Heart right ventricle (tissue), 16 donors: ENCODE results near the gene GBP3. TPM values are rescaled to one million over a fixed set of nuclear protein-coding genes. Genes with fewer than 3 reads are reported as not detected.
"Not testable (repeated sequence)": the region's sequence is repeated elsewhere in the genome, so short reads cannot be mapped to it uniquely, and the experiment has no call there.

Experiments used
- ATAC-seq, 8 donors: fragments of 200-7000 bp; cut with Tn5 transposase; one replicate each; pipeline ENCODE4 v1.9.1; 2020; ENCODE audit warnings: mild to moderate bottlenecking in 8 of 8, moderate library complexity in 8 of 8, moderate number of reproducible peaks in 1 of 8
- DNase-seq, 2 donors: peaks; one replicate each; pipeline ENCODE4 v3.0.0-alpha.2; 2020
- H3K27ac ChIP-seq, 10 donors: fragments of 200-600 bp; sonication (generic) in 2 of 10; one replicate each; pipeline versions ENCODE4 v1.5.0 to v1.8.0; 2020 to 2022; ENCODE audit warnings: mild to moderate bottlenecking in 3 of 10
- H3K27me3 ChIP-seq, 7 donors: fragments of 200-600 bp; one replicate each; pipeline ENCODE4 v1.8.0; 2021 to 2022; ENCODE audit warnings: mild to moderate bottlenecking in 2 of 7
- H3K36me3 ChIP-seq, 9 donors: fragments of 200-600 bp; sonication (generic) in 1 of 9; one replicate each; pipeline versions ENCODE4 v1.5.0 to v1.8.0; 2020 to 2022; ENCODE audit warnings: mild to moderate bottlenecking in 2 of 9
- H3K4me1 ChIP-seq, 9 donors: fragments of 200-600 bp; sonication (generic) in 1 of 9; one replicate each; pipeline versions ENCODE4 v1.5.0 to v1.8.0; 2020 to 2022; ENCODE audit warnings: mild to moderate bottlenecking in 4 of 9
- H3K4me3 ChIP-seq, 10 donors: fragments of 200-600 bp; sonication (generic) in 2 of 10; one replicate each; pipeline versions ENCODE4 v1.5.0 to v1.8.0; 2020 to 2022; ENCODE audit warnings: mild to moderate bottlenecking in 7 of 10, moderate library complexity in 2 of 10
- H3K9me3 ChIP-seq, 11 donors: fragments of 200-600 bp in 10 of 11; sonication (generic) in 2 of 11; one replicate each; pipeline versions ENCODE4 v1.5.0 to v1.8.0; 2013 to 2022; ENCODE audit warnings: mild to moderate bottlenecking in 2 of 11, control low read depth in 1 of 11, moderate library complexity in 1 of 11
- WGBS, 2 donors: extraction: QIAGEN DNeasy Blood & Tissue Kit; methylation state at CpG; one replicate each; pipeline ENCODE4 v1.1.7; 2013; ENCODE audit warnings: inconsistent platforms in 1 of 2; 5-methylcytosine and 5-hydroxymethylcytosine counted together
- intact Hi-C, 10 donors: fragments of 100-400 bp; cut with DNase I; formaldehyde crosslinking; loops; one replicate each; pipeline versions ENCODE4 v1.11.1 to v1.14.2; 2022
- polyA plus RNA-seq, 2 donors: library from polyadenylated mRNA; stranded (reverse); fragments of 200-250 nt; gene quantifications; one replicate each; pipeline ENCODE4 v1.2.3, GENCODE V29; 2013
- total RNA-seq, 10 donors: library from RNA; stranded (reverse); fragmentation: NEBNext Ultra II Directional in 3 of 10; extraction: Animal tissue kit (Norgen Biotek cat#: 25700) in 3 of 10; gene quantifications; one replicate each; pipeline versions ENCODE4 v1.2.1 to v1.2.4, GENCODE V29; 2021 to 2023
- TF ChIP-seq, protein P1 (sequence below), 9 donors: fragments of 200-600 bp; sonication (generic) in 2 of 9; IDR thresholded peaks; one replicate each; pipeline versions ENCODE4 v1.5.0 to v1.8.0; 2021 to 2022; ENCODE audit warnings: antibody characterized with exemption in 9 of 9, mild to moderate bottlenecking in 5 of 9, moderate library complexity in 1 of 9
- donor health status: Arrhythmogenic right ventricular cardiomyopathy.
- donor health status: ischemic (EF 13 %, LVEDD 7.1; RV severe dilation, severe dysfunction).
- donor health status: healthy with polysubstance abuse.
- donor health status: DM: no; HTN: yes; CAD: no.
- donor health status: DM: no; HTN: no; CAD: no.
- donor health status: ischemic (EF 25% LVEDD 6.9; RV normal size, moderate dysfunction).
- donor health status: ischemic (EF 25% LVEDD 5.7; RV mildly dilated, moderate dysfunction).
- donor health status: healthy.
- donor health status: DM: yes; HTN: yes; CAD: no.
- donor health status: Ischemic cardiomyopathy.
- donor health status: ischemic (EF 35%, LVEDD 5.7; RV mildly dilated, moderate dysfunction).
- donor health status: nonischemic (EF 11% LVEDD 7.7; RV severe dilation, severe dysfunction).
- donor health status: DM: yes; HTN: yes; CAD: no.
- donor health status: PGD.
- donor health status: ischemic (EF 29% LVEDD 5.4; RV normal size, mild dysfunction).
- donor health status: nonischemic (EF 23%, LVEDD 6.1; RV moderate dilation, normal function).

The GBP3 gene
- total and polyA plus RNA-seq, 12 donors = 1.6 to 21.6 (median 6.0) TPM

DNA sequence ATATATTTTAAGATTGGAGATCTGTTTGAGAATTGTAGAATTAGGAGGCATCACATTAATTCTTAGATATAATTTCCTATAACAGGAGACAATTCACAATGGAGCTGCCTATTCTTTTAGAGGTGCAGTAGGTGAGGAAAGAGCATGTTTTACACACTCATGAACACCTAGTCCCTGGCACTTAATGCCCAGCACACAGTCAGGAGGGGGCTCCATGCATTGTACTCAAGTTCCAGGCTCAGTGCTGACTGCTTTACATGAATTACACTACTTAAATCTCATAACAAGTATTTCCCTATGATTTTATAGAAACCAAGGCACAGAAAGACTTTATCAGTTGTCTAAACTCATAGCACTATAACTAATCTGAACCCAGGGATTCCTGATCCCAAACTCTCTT is 360 bp upstream of the GBP3 start:
- Histone ChIP-seq H3K36me3 (peaks cover 0 to 26% (median 4%) of the 10 kb centered on the region in 9 donors), H3K4me3 (peak overlapping the region in 9 of 10 donors; percentile 40 to 69 (median 64)), H3K4me1 (peaks cover 0 to 27% (median 8%) of the 10 kb centered on the region in 9 donors), H3K27me3 (no peaks in the 10 kb centered on the region), H3K27ac (peak overlapping the region; percentile 48 to 91 (median 80)), H3K9me3 (peaks cover 0 to 11% (median 0%) of the 10 kb centered on the region in 11 donors)
- TF ChIP-seq, protein P1, sequence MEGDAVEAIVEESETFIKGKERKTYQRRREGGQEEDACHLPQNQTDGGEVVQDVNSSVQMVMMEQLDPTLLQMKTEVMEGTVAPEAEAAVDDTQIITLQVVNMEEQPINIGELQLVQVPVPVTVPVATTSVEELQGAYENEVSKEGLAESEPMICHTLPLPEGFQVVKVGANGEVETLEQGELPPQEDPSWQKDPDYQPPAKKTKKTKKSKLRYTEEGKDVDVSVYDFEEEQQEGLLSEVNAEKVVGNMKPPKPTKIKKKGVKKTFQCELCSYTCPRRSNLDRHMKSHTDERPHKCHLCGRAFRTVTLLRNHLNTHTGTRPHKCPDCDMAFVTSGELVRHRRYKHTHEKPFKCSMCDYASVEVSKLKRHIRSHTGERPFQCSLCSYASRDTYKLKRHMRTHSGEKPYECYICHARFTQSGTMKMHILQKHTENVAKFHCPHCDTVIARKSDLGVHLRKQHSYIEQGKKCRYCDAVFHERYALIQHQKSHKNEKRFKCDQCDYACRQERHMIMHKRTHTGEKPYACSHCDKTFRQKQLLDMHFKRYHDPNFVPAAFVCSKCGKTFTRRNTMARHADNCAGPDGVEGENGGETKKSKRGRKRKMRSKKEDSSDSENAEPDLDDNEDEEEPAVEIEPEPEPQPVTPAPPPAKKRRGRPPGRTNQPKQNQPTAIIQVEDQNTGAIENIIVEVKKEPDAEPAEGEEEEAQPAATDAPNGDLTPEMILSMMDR (IDR thresholded peaks at IDR 0.05) = no peak
- intact Hi-C loops = loop anchor here in 3 of 10 donors (5.0 kb wide), 2 partner anchors 39 to 44 kb away; partner anchors contain the start of gene GBP1 (in 1 of the 3)
- DNase-seq (no peak), ATAC-seq (peak in 2 of 8 donors; percentile 25 to 38)

DNA sequence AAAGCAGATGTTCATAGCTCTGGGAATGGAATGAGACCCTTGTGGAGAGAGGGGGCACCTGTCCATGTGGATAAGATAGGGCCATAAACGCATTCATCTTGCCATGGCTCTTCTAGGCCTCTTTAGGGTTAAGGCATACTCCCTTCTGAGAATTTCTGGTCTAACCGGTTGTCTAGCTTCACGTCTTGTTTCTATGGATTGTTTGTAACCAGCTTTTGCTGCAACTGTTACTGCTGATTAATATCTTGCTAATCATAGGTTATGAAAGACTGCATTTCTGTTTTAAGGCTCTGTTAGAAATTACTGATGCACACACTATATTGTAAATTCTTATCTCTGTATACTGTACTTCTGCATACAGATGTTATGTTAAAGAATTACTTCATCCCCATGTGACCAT is 4.3 kb downstream of the GBP3 start:
- H3K27me3 ChIP-seq, H3K4me3 ChIP-seq, H3K27ac ChIP-seq, intact Hi-C loops, H3K9me3 ChIP-seq, DNase-seq, ATAC-seq: not testable (repeated sequence)
- peaks cover 0 to 73% (median 23%) of the 10 kb centered on the region in 9 donors for H3K36me3 ChIP-seq
- H3K4me1 ChIP-seq = peaks cover 0 to 35% (median 8%) of the 10 kb centered on the region in 9 donors
- 66 to 78% methylated on average over 3 of the region's 3 CpGs for WGBS, 2 donors

DNA sequence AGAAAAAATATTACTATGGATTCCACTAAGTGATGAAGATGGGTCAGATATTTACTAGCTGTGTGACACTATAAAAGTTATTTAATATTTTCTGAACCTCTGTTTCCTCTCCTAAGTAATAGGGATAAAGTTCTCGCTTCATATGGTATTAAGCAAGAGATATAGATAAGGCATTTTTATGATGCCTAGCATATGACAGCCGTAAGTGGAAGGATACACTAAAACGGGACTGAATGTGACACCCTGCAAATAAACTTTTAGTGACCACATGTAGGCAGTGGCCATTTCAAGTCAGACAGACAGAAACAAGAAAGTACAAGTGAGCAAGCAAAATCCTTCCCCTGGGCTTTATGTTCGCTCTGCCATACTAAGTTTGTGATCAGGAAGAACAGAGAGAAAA is 14.2 kb downstream of the GBP3 start:
- Histone ChIP-seq H3K27ac (no peak overlapping the region), H3K9me3 (no peaks in the 10 kb centered on the region), H3K4me3 (no peak overlapping the region), H3K27me3 (no peaks in the 10 kb centered on the region), H3K36me3 (peaks cover 0 to 98% (median 20%) of the 10 kb centered on the region in 9 donors), H3K4me1 (no peaks in the 10 kb centered on the region)
- DNase-seq (no peak), ATAC-seq (no peak)
- TF ChIP-seq, protein P1 (IDR thresholded peaks at IDR 0.05) = no peak
- intact Hi-C loops = loop anchor here in 6 of 10 donors (10.0 kb wide), 4 partner anchors 76 to 756 kb away; partner anchors contain the start of gene GBP4 (in 2 of the 6)
- 78 to 87% methylated on average over 4 of the region's 4 CpGs for WGBS, 2 donors

DNA sequence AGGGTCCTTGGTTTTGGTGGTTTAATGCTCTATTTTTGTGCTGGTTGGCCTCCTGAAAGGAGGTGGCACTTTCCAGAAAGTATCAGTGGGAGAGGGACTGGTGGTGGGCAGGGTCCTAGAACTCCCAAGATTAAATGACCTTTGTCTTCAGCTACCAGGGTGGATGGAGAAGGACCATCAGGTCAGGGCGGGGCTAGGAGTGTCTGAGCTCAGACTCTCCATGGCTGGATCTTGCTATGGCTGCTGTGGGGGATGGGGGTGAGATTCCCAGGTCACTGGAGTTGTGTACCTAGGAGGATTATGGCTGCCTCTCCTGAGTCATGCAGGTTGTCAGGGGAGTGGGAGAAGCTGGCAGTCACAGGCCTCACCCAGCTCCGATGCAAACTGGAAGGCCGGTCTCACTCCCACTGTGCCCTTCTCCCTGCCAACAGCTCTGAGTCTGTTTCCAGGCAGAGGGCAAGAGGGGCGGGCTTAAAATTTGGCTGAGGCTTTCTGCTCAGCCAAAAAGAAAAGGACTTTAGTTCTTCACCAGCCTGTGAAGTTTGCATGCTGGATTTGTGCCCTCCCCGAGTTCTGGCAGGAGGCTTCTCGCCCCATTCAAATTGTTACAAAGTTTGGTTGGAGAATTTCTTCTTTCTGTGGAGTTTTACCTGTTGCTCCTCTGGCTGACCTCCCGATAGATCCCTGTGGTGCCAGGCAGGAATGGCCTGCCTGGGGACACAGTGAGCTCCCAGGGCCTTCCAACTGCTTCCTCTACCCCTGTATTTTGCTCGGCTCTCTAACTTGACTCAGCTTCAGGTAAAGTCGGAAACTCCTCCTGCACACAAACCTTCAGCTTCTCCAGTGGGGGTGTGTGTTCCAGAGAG is 17.1 kb downstream of the GBP3 start:
- Histone ChIP-seq H3K9me3 (no peaks in the 10 kb centered on the region), H3K4me1 (peaks cover 0 to 8% (median 0%) of the 10 kb centered on the region in 9 donors), H3K4me3 (no peak overlapping the region), H3K27ac (no peak overlapping the region), H3K27me3 (no peaks in the 10 kb centered on the region), H3K36me3 (peaks cover 0 to 69% (median 9%) of the 10 kb centered on the region in 9 donors)
- DNase-seq (no peak), ATAC-seq (peak in 1 of 8 donors; percentile 48)
- intact Hi-C loops = loop anchor here in 6 of 10 donors (10.0 kb wide), 4 partner anchors 79 to 759 kb away; partner anchors contain the start of gene GBP4 (in 2 of the 6)
- TF ChIP-seq, protein P1 (IDR thresholded peaks at IDR 0.05) = no peak
- WGBS, 2 donors = 90 to 91% methylated on average over 9 of the region's 9 CpGs

DNA sequence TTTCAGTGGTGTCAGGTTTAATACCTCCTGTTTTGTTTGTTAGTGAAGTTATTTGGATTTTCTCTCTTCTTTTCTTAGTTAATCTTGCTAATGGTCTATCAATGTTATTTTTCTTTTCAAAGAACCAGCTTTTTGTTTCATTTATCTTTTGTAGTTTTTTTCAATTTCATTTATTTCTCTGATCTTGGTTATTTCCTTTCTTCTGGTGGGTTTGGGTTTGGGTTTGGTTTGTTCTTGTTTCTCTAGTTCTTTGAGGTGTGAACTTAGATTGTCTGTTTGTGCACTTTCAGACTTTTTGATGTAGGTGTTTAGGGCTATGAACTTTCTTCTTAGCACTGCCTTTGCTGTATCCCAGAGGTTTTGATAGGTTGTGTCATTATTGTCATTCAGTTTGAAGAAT is 20.5 kb downstream of the GBP3 start:
- intact Hi-C loops = loop anchor here in 6 of 10 donors (5.0 to 10.0 kb wide), 5 partner anchors 83 to 763 kb away; partner anchors contain the start of gene GBP4 (in 2 of the 6)
- not testable (repeated sequence) for H3K27me3 ChIP-seq, ATAC-seq, DNase-seq, H3K9me3 ChIP-seq, H3K4me3 ChIP-seq, H3K4me1 ChIP-seq, H3K27ac ChIP-seq
- peaks cover 0 to 35% (median 1%) of the 10 kb centered on the region in 9 donors for H3K36me3 ChIP-seq
